Prostate gland (tissue), 2 donors: ENCODE data around the gene GAREM1. TPM values are rescaled to one million over a fixed set of nuclear protein-coding genes. Genes with fewer than 3 reads are reported as not detected.
A peak's percentile ranks its signal among the peaks of the same experiment; 100 is the strongest.
"Not testable (repeated sequence)": the region's sequence is repeated elsewhere in the genome, so short reads cannot be mapped to it uniquely, and the experiment has no call there.

Experiments used
- DNase-seq: peaks from one replicate; pipeline ENCODE4 v3.0.0-alpha.2; 2019; ENCODE audit warnings: low spot score
- H3K27ac ChIP-seq, 2 donors: fragments of 200-600 bp; sonication (generic); 2 replicates each; pipeline ENCODE4 v1.5.1; 2017 to 2019
- H3K27me3 ChIP-seq: fragments of 200-600 bp; sonication (generic); replicated peaks from 2 replicates; pipeline ENCODE4 v1.5.1; 2019; ENCODE audit not compliant: insufficient read depth
- H3K36me3 ChIP-seq, 2 donors: fragments of 200-600 bp; sonication (generic); 1 replicate in 1 of 2; 2 replicates in 1 of 2; pipeline versions ENCODE4 v1.5.1 to v1.8.1; 2017 to 2019
- H3K4me1 ChIP-seq: fragments of 200-600 bp; sonication (generic); replicated peaks from 2 replicates; pipeline ENCODE4 v1.5.1; 2019
- H3K4me3 ChIP-seq, 2 donors: fragments of 200-600 bp; sonication (generic); 2 replicates each; pipeline ENCODE4 v1.5.1; 2017 to 2019
- H3K9me3 ChIP-seq: fragments of 200-600 bp; sonication (generic); 2 replicates; pipeline ENCODE4 v1.5.1; 2017
- CTCF ChIP-seq, 4 experiments: fragments of 200-600 bp in 2 of 4; fragments of 450-650 bp in 2 of 4; sonication (generic) in 2 of 4; IDR thresholded peaks; 1 replicate in 3 of 4; 2 replicates in 1 of 4; pipeline ENCODE4 v1.5.1; 2016 to 2019; ENCODE audit warnings: antibody characterized with exemption in 4 of 4, mild to moderate bottlenecking in 2 of 4, moderate library complexity in 2 of 4
- POLR2A ChIP-seq: fragments of 450-650 bp; IDR thresholded peaks from one replicate; pipeline ENCODE4 v1.6.1; 2016; ENCODE audit warnings: antibody characterized with exemption, mild to moderate bottlenecking
- POLR2AphosphoS5 ChIP-seq: sonication (generic); formaldehyde crosslinking; IDR thresholded peaks from one replicate; pipeline ENCODE4 v1.6.1; 2017; ENCODE audit warnings: antibody characterized with exemption
- WGBS: methylation state at CpG from one replicate; pipeline ENCODE4 v1.1.5; 2018; 5-methylcytosine and 5-hydroxymethylcytosine counted together
- intact Hi-C: fragments of 100-400 bp; cut with DNase I; formaldehyde crosslinking; loops from one replicate; pipeline ENCODE4 v1.14.2; 2022
- total RNA-seq, 2 donors: library from RNA; depleted of rRNA; stranded (reverse); fragments of >200 nt; gene quantifications; one replicate each; pipeline ENCODE4 v1.1.0, GENCODE V29; 2016

The GAREM1 gene
- total RNA-seq, 2 donors from 2014 or later = 9.5 to 14.9 TPM

GRCh38 chr18:32476106-32476505 lies 5.4 kb upstream of the GAREM1 start:
- H3K27me3 ChIP-seq = no peaks in the 10 kb centered on the region
- no peak for TF ChIP-seq POLR2AphosphoS5
- no peak for TF ChIP-seq POLR2A
- no peak for TF ChIP-seq CTCF (IDR thresholded peaks at IDR 0.05)
- H3K27ac ChIP-seq = no peak overlapping the region
- H3K9me3 ChIP-seq = no peaks in the 10 kb centered on the region
- no peak overlapping the region for H3K4me3 ChIP-seq
- DNase-seq = no peak
- no peaks in the 10 kb centered on the region for H3K4me1 ChIP-seq
- WGBS = 30% methylated on average over 2 of the region's 2 CpGs
- intact Hi-C loops = no loop called here
- no peaks in the 10 kb centered on the region for H3K36me3 ChIP-seq

GRCh38 chr18:32475069-32475468 lies 4.4 kb upstream of the GAREM1 start:
- H3K4me3 ChIP-seq, H3K4me1 ChIP-seq, H3K9me3 ChIP-seq, H3K27me3 ChIP-seq, H3K36me3 ChIP-seq, intact Hi-C loops, H3K27ac ChIP-seq, DNase-seq: not testable (repeated sequence)
- WGBS = 94% methylated on average over 12 of the region's 12 CpGs

- H3K27ac ChIP-seq = no peak overlapping the region
- no peak overlapping the region for H3K4me3 ChIP-seq
- intact Hi-C loops = loop anchor here (5.0 kb wide), 2 partner anchors 141 to 316 kb away; no protein-coding TSS in a partner anchor
- DNase-seq = no peak
- no peaks in the 10 kb centered on the region for H3K36me3 ChIP-seq
- no peak for TF ChIP-seq CTCF (IDR thresholded peaks at IDR 0.05)
- TF ChIP-seq POLR2A = no peak
- TF ChIP-seq POLR2AphosphoS5 = no peak
- no peaks in the 10 kb centered on the region for H3K4me1 ChIP-seq
- no peaks in the 10 kb centered on the region for H3K27me3 ChIP-seq
- no peaks in the 10 kb centered on the region for H3K9me3 ChIP-seq
These were observed 2.6 kb upstream of the GAREM1 start for GRCh38 chr18:32473325-32473724.

GRCh38 chr18:32472841-32473240 lies 2.2 kb upstream of the GAREM1 start:
- Histone ChIP-seq H3K4me1 (no peaks in the 10 kb centered on the region), H3K9me3 (no peaks in the 10 kb centered on the region), H3K4me3 (no peak overlapping the region), H3K27me3 (no peaks in the 10 kb centered on the region), H3K36me3 (no peaks in the 10 kb centered on the region), H3K27ac (no peak overlapping the region)
- TF ChIP-seq CTCF (IDR thresholded peaks at IDR 0.05) (no peak), POLR2A (no peak), POLR2AphosphoS5 (no peak)
- DNase-seq = no peak
- WGBS = 0% methylated on average over 1 of the region's 1 CpG
- intact Hi-C loops = loop anchor here (5.0 kb wide), 2 partner anchors 141 to 316 kb away; no protein-coding TSS in a partner anchor

GRCh38 chr18:32470460-32470713 lies 295 bp downstream of the GAREM1 start:
- no peaks in the 10 kb centered on the region for H3K9me3 ChIP-seq
- 0% methylated on average over 28 of the region's 47 CpGs for WGBS
- DNase-seq = no peak

More at GRCh38 chr18:32470460-32470713, 295 bp downstream of the GAREM1 start:
- Histone ChIP-seq H3K4me1 (no peaks in the 10 kb centered on the region), H3K4me3 (peak overlapping the region; percentile 68 to 69), H3K36me3 (no peaks in the 10 kb centered on the region), H3K27me3 (no peaks in the 10 kb centered on the region), H3K27ac (peak overlapping the region; percentile 74 to 76)
- TF ChIP-seq POLR2A (no peak), CTCF (IDR thresholded peaks at IDR 0.05) (no peak)
- intact Hi-C loops = loop anchor here (2.0 to 5.0 kb wide), 3 partner anchors 138 to 313 kb away; no protein-coding TSS in a partner anchor
